Osteoblast (primary cell): Measurements from ENCODE around the gene EPC1. TPM values are rescaled to one million over a fixed set of nuclear protein-coding genes. Genes with fewer than 3 reads are reported as not detected.
"Not testable (repeated sequence)": the region's sequence is repeated elsewhere in the genome, so short reads cannot be mapped to it uniquely, and the experiment has no call there.

Experiments used
- DNase-seq: peaks from one replicate; pipeline ENCODE4 v3.0.0; 2011; ENCODE audit warnings: low spot score, mixed read lengths; ENCODE audit not compliant: insufficient read length; ENCODE audit errors: missing footprints
- H2AFZ ChIP-seq: 2 replicates; pipeline ENCODE4 v1.6.0; 2011; ENCODE audit warnings: mild to moderate bottlenecking, low read length
- H3K27ac ChIP-seq: 2 replicates; pipeline ENCODE4 v1.5.1; 2011; ENCODE audit warnings: mild to moderate bottlenecking, low read depth, low read length, moderate library complexity
- H3K27me3 ChIP-seq: 2 replicates; pipeline ENCODE4 v1.6.0; 2012; ENCODE audit warnings: mild to moderate bottlenecking, control low read depth, inconsistent platforms, low read length, moderate library complexity; ENCODE audit not compliant: insufficient read depth
- H3K36me3 ChIP-seq: 2 replicates; pipeline ENCODE4 v1.5.1; 2011; ENCODE audit warnings: mild to moderate bottlenecking, low read length, control low read depth, moderate library complexity; ENCODE audit not compliant: insufficient read depth
- H3K4me1 ChIP-seq: 2 replicates; pipeline ENCODE4 v1.5.1; 2011; ENCODE audit warnings: mild to moderate bottlenecking, low read length, control low read depth, moderate library complexity; ENCODE audit not compliant: insufficient read depth
- H3K4me2 ChIP-seq: 2 replicates; pipeline ENCODE4 v1.6.0; 2011; ENCODE audit warnings: mild to moderate bottlenecking, low read length; ENCODE audit not compliant: insufficient read depth
- H3K4me3 ChIP-seq: fragments of 200-600 bp; sonication (generic); 3 replicates; pipeline ENCODE4 v1.5.1; 2012; ENCODE audit warnings: mild to moderate bottlenecking, low read length, inconsistent platforms; ENCODE audit not compliant: insufficient read depth
- H3K79me2 ChIP-seq: 2 replicates; pipeline ENCODE4 v1.6.0; 2012; ENCODE audit warnings: mild to moderate bottlenecking, low read length, control low read depth, inconsistent platforms; ENCODE audit not compliant: insufficient read depth
- H3K9me3 ChIP-seq: 2 replicates; pipeline ENCODE4 v1.5.1; 2011; ENCODE audit warnings: low read depth, low read length, control low read depth
- H4K20me1 ChIP-seq: 2 replicates; pipeline ENCODE4 v1.6.0; 2012; ENCODE audit warnings: mild to moderate bottlenecking, low read length, control low read depth; ENCODE audit not compliant: insufficient read depth
- CTCF ChIP-seq: IDR thresholded peaks from 2 replicates; pipeline ENCODE4 v1.5.1; 2011; ENCODE audit warnings: mild to moderate bottlenecking, low read depth, low read length, moderate library complexity; ENCODE audit errors: extremely low read depth
- total RNA-seq: library from RNA; depleted of rRNA; stranded (reverse); fragments of >200 nt; gene quantifications from 2 replicates; pipeline ENCODE4 v1.2.3, GENCODE V29; 2012

EPC1 gene
- 30.8 and 32.4 TPM in 2 replicates for total RNA-seq

DNA sequence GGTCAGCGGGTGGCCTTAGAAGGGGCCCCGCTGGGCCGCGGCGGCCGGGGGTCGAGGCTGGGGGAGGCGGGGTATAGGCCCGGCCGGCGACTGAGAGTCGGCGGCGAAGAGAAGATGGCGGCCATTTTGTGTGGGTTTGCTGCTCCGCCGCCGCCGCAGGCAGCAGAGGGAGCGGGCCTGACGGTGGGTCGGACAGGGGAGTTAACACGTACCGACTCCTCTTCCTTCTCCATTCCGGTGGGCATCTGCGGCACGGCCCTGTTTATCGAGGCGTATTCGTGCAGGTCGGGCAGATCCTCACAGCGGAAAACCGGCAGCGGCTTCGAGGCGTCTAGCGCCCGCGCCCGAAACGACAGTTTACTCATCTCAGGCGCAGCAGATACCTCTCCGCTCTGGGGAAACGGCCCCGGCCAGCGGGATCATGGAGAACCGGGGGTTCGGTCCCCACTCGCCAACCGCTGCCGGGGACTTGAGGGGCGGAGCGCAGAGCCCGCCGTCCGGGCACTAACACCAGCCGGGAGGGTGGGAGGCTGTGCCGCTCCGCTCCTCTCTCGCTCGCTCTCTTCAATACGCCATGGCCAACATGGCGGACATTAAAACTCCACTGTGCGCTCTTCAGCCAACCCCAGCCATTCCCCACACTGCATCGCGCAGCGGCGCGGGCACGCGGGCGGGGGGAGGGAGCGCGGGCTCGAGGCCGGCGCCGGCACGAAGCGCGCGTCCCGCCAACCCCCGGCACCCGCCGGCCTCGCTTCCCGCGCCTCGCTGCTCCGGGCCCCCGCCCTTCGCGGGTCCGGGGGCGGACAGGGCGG, at the start of gene EPC1:
EPC1 (minus strand) TSS at position 608 of the 812 bp plus-strand sequence; CDS start at position 365, 243 bp downstream.
- peak within 1 kb of the TSS; percentile 98 for H3K4me3 ChIP-seq
- H2AFZ ChIP-seq: peak within 1 kb of the TSS; percentile 94
- H3K4me2 ChIP-seq: peak within 1 kb of the TSS; percentile 99
- H3K79me2 ChIP-seq: peaks cover 61% of the 10 kb centered on the region
- H3K27ac ChIP-seq: peak within 1 kb of the TSS; percentile 100
- peaks cover 47% of the 10 kb centered on the region for H4K20me1 ChIP-seq
- DNase-seq: peak; percentile 99
- H3K36me3 ChIP-seq: peaks cover 10% of the 10 kb centered on the region
- no peaks in the 10 kb centered on the region for H3K27me3 ChIP-seq
- TF ChIP-seq CTCF: no peak
- peaks cover 18% of the 10 kb centered on the region for H3K4me1 ChIP-seq
- H3K9me3 ChIP-seq: no peaks in the 10 kb centered on the region

- DNase-seq: no peak
- no peaks in the 10 kb centered on the region for H3K9me3 ChIP-seq
- H2AFZ ChIP-seq: peak overlapping the region; percentile 70
- no peaks in the 10 kb centered on the region for H3K27me3 ChIP-seq
- no peak for TF ChIP-seq CTCF
- no peak overlapping the region for H3K4me2 ChIP-seq
- H3K79me2 ChIP-seq: no peaks in the 10 kb centered on the region
- no peaks in the 10 kb centered on the region for H4K20me1 ChIP-seq
- no peak overlapping the region for H3K27ac ChIP-seq
- no peak overlapping the region for H3K4me3 ChIP-seq
- H3K36me3 ChIP-seq: no peaks in the 10 kb centered on the region
- no peaks in the 10 kb centered on the region for H3K4me1 ChIP-seq
These were observed 47.0 kb upstream of the EPC1 start for GRCh38 chr10:32393911-32394310.

DNA sequence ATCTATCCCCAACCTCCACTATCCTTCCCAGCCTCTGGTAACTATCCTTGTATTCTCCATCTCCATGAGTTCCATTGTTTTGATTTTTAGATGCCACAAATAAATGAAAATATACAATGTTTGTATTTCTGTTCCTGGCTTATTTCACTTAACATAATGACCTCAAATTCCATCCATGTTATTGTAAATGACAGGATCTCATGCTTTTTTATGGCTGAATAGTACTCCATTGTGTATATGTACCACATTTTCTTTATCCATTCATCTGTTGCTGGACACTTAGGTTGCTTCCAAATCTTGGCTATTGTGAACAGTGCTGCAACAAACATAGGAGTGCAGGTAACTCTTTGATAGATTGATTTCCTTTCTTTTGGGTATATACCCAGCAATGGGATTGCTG, 45.3 kb upstream of the EPC1 start:
- H3K36me3 ChIP-seq, H4K20me1 ChIP-seq, H3K4me3 ChIP-seq, H3K9me3 ChIP-seq, H3K4me2 ChIP-seq, H3K4me1 ChIP-seq, H3K79me2 ChIP-seq, DNase-seq, H3K27me3 ChIP-seq, H2AFZ ChIP-seq, H3K27ac ChIP-seq: not testable (repeated sequence)

DNA sequence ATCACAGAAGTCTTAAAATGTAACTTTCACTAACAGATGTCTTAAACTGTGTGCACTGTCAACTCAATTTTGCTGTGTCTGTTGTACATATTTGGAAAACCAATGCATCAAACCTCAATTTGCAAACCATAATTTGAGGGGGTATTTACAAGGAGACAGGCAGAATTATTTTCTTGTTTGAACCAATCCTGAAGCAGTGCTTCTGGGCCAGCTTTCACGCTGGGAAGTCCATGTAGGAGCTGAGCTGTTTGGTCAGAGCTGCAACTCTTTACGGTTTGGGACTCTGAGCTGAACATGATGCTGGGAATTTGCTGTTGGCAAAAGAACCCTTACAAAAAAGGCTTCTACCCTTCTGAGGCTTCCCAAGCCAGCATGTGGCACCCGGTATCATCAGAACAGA, 43.2 kb upstream of the EPC1 start:
- H3K4me2 ChIP-seq: no peak overlapping the region
- no peaks in the 10 kb centered on the region for H3K4me1 ChIP-seq
- no peak for DNase-seq
- no peaks in the 10 kb centered on the region for H3K79me2 ChIP-seq
- no peaks in the 10 kb centered on the region for H3K27me3 ChIP-seq
- no peak overlapping the region for H3K4me3 ChIP-seq
- H3K27ac ChIP-seq: no peak overlapping the region
- no peaks in the 10 kb centered on the region for H3K36me3 ChIP-seq
- no peak for TF ChIP-seq CTCF
- peak overlapping the region; percentile 16 for H2AFZ ChIP-seq
- H4K20me1 ChIP-seq: no peaks in the 10 kb centered on the region
- no peaks in the 10 kb centered on the region for H3K9me3 ChIP-seq
